HCT116 (cell line): Measurements from ENCODE around the gene RNF208. TPM values are rescaled to one million over a fixed set of nuclear protein-coding genes. Genes with fewer than 3 reads are reported as not detected.

Experiments
- ATAC-seq: fragments of 200-7000 bp; cut with Tn5 transposase; 2 replicates; pipeline ENCODE4 v1.9.1; 2020; ENCODE audit warnings: mild to moderate bottlenecking, moderate library complexity
- BruUV-seq: library from RNA; stranded (reverse); fragments of 400-500 nt; replicated peaks from 2 replicates; lab custom pipeline; 2021; lab: Mats Ljungman, UMichigan
- CTCF ChIA-PET: fragments of 300-600 bp; sonication (Branson Sonifier 250); formaldehyde crosslinking; loops from one replicate; lab custom pipeline; 2021; ENCODE audit warnings: antibody characterized with exemption; lab: Charles Lee
- POLR2A ChIA-PET: fragments of 300-600, 350-600 bp; sonication (Branson Sonifier 250); formaldehyde crosslinking; loops from one replicate; lab custom pipeline; 2021; ENCODE audit warnings: antibody characterized with exemption; lab: Charles Lee
- RAD21 ChIA-PET, 2 experiments: fragments of 300-600 bp; sonication (Branson Sonifier 250); formaldehyde crosslinking; loops; one replicate each; lab custom pipeline; 2023; ENCODE audit warnings: low total read pairs in 2 of 2; ENCODE audit not compliant: uncharacterized antibody in 2 of 2, unreplicated experiment in 2 of 2, low non-redundant PET in 1 of 2; lab: Charles Lee
- DNase-seq: peaks from one replicate; pipeline ENCODE4 v3.0.0-alpha.2; 2010; ENCODE audit warnings: low read depth, low spot score
- H2AFZ ChIP-seq: fragments of 200-600 bp; shearing (Covaris generic), sonication (generic); 2 replicates; pipeline ENCODE4 v1.6.1; 2017; ENCODE audit warnings: low read depth, mixed run types, mixed read lengths, antibody characterized with exemption, low read length; ENCODE audit not compliant: poor library complexity, severe bottlenecking
- H3K27ac ChIP-seq: 2 replicates; pipeline ENCODE4 v1.5.1; 2012; ENCODE audit warnings: low read depth, low read length
- H3K27me3 ChIP-seq: fragments of 200-600 bp; sonication (generic); 2 replicates; pipeline ENCODE4 v1.6.1; 2016; ENCODE audit warnings: mixed run types, low read length, mixed read lengths; ENCODE audit not compliant: insufficient read depth
- H3K36me3 ChIP-seq, 2 experiments: fragments of 200-500 bp in 1 of 2; fragments of 200-600 bp in 1 of 2; sonication (Bioruptor generic) in 1 of 2; sonication (generic) in 1 of 2; 2 replicates each; pipeline versions ENCODE4 v1.5.1 to v1.6.1; 2014 to 2016; ENCODE audit warnings: low read length in 2 of 2, inconsistent platforms in 1 of 2, mixed read lengths in 1 of 2, mixed run types in 1 of 2; ENCODE audit not compliant: insufficient read depth in 2 of 2, control insufficient read depth in 1 of 2
- H3K4me1 ChIP-seq, 2 experiments: fragments of 200-600 bp in 1 of 2; sonication (generic) in 1 of 2; 2 replicates each; pipeline versions ENCODE4 v1.5.1 to v1.6.1; 2012 to 2017; ENCODE audit warnings: low read length in 2 of 2, inconsistent platforms in 1 of 2, mild to moderate bottlenecking in 1 of 2, mixed read lengths in 1 of 2, mixed run types in 1 of 2, moderate library complexity in 1 of 2; ENCODE audit not compliant: insufficient read depth in 2 of 2, control insufficient read depth in 1 of 2
- H3K4me2 ChIP-seq: fragments of 200-600 bp; sonication (generic); 2 replicates; pipeline ENCODE4 v1.6.1; 2017; ENCODE audit warnings: mixed run types, low read length, mixed read lengths
- H3K4me3 ChIP-seq, 2 experiments: fragments of 200-600 bp in 1 of 2; sonication (generic) in 1 of 2; replicated peaks in 1 of 2; 2 replicates each; pipeline ENCODE4 v1.5.1; 2011 to 2016; ENCODE audit warnings: low read length in 2 of 2, control low read depth in 1 of 2, low read depth in 1 of 2, mild to moderate bottlenecking in 1 of 2, mixed read lengths in 1 of 2, mixed run types in 1 of 2
- H3K79me2 ChIP-seq: fragments of 200-600 bp; sonication (generic); 2 replicates; pipeline ENCODE4 v1.6.1; 2017; ENCODE audit warnings: mild to moderate bottlenecking, mixed run types, low read length, moderate library complexity, mixed read lengths; ENCODE audit not compliant: insufficient read depth
- H3K9ac ChIP-seq: fragments of 200-600 bp; sonication (generic); 2 replicates; pipeline ENCODE4 v1.6.1; 2016; ENCODE audit warnings: low read length, mixed read lengths
- H3K9me2 ChIP-seq: fragments of 200-600 bp; sonication (generic), shearing (Covaris generic); 2 replicates; pipeline ENCODE4 v1.6.1; 2017; ENCODE audit warnings: mixed run types, mild to moderate bottlenecking, moderate library complexity; ENCODE audit not compliant: insufficient read depth
- H3K9me3 ChIP-seq, 2 experiments: fragments of 200-500 bp in 1 of 2; fragments of 200-600 bp in 1 of 2; sonication (Bioruptor generic) in 1 of 2; sonication (generic) in 1 of 2; 2 replicates each; pipeline ENCODE4 v1.6.1; 2014 to 2017; ENCODE audit warnings: low read length in 2 of 2, mixed read lengths in 2 of 2, inconsistent platforms in 1 of 2, low read depth in 1 of 2, mild to moderate bottlenecking in 1 of 2, mixed run types in 1 of 2, moderate library complexity in 1 of 2; ENCODE audit not compliant: control insufficient read depth in 1 of 2, insufficient read depth in 1 of 2
- H4K20me1 ChIP-seq: fragments of 200-600 bp; sonication (generic), shearing (Covaris generic); 2 replicates; pipeline ENCODE4 v1.6.1; 2017; ENCODE audit warnings: mixed run types, mild to moderate bottlenecking, moderate library complexity; ENCODE audit not compliant: insufficient read depth
- CEBPB ChIP-seq: IDR thresholded peaks from 2 replicates; pipeline ENCODE4 v1.6.1; 2012; ENCODE audit warnings: low read depth
- EGR1 ChIP-seq: IDR thresholded peaks from 2 replicates; pipeline ENCODE4 v1.6.1; 2012; ENCODE audit warnings: low read depth
- ELF1 ChIP-seq: IDR thresholded peaks from 2 replicates; pipeline ENCODE4 v1.6.1; 2012; ENCODE audit warnings: low read depth, borderline replicate concordance
- EZH2 ChIP-seq: fragments of 200-600 bp; sonication (generic); IDR thresholded peaks from 2 replicates; pipeline ENCODE4 v1.6.1; 2017; ENCODE audit warnings: antibody characterized with exemption, mixed run types
- JUND ChIP-seq: IDR thresholded peaks from 2 replicates; pipeline ENCODE4 v1.6.1; 2012
- POLR2A ChIP-seq: IDR thresholded peaks from 2 replicates; pipeline ENCODE4 v1.7.0; 2011; ENCODE audit warnings: borderline replicate concordance; ENCODE audit not compliant: insufficient read depth, insufficient read length; ENCODE audit errors: extremely low read depth
- SIN3A ChIP-seq: IDR thresholded peaks from 2 replicates; pipeline ENCODE4 v1.6.1; 2012; ENCODE audit warnings: low read depth
- SP1 ChIP-seq: IDR thresholded peaks from 2 replicates; pipeline ENCODE4 v1.6.1; 2012; ENCODE audit warnings: low read depth
- SRF ChIP-seq: IDR thresholded peaks from 2 replicates; pipeline ENCODE4 v1.6.1; 2012; ENCODE audit warnings: low read depth
- ZFX ChIP-seq: fragments of 450-650 bp; IDR thresholded peaks from 2 replicates; pipeline ENCODE4 v1.6.1; 2017
- ZNF274 ChIP-seq: fragments of 200-500 bp; sonication (Bioruptor generic); IDR thresholded peaks from 2 replicates; pipeline ENCODE4 v1.6.1; 2014; ENCODE audit warnings: mild to moderate bottlenecking, low read depth, low read length, inconsistent platforms
- intact Hi-C: fragments of 100-400 bp; cut with micrococcal nuclease; formaldehyde crosslinking; loops from 2 replicates; pipeline ENCODE4 v1.10.0; 2022
- total RNA-seq: library from RNA; stranded (reverse); gene quantifications from one replicate; pipeline ENCODE4 v1.2.1, GENCODE V29; 2021; ENCODE audit not compliant: unreplicated experiment
- TF ChIP-seq, protein P1 (sequence below), 3 experiments: fragments of 200-600 bp in 1 of 3; sonication (generic) in 1 of 3; IDR thresholded peaks in 2 of 3; conservative IDR thresholded peaks in 1 of 3; 2 replicates each; pipeline ENCODE4 v1.5.1; 2012 to 2017; ENCODE audit warnings: low read depth in 2 of 3, low read length in 2 of 3, antibody characterized with exemption in 1 of 3, borderline replicate concordance in 1 of 3, control low read depth in 1 of 3, mild to moderate bottlenecking in 1 of 3, mixed read lengths in 1 of 3, mixed run types in 1 of 3, moderate library complexity in 1 of 3; ENCODE audit not compliant: insufficient read depth in 1 of 3
- TF ChIP-seq, protein P2 (sequence below): IDR thresholded peaks from 2 replicates; pipeline ENCODE4 v1.6.1; 2012
- TF ChIP-seq, protein P3 (sequence below): IDR thresholded peaks from 2 replicates; pipeline ENCODE4 v1.6.1; 2012
- TF ChIP-seq, protein P4 (sequence below): IDR thresholded peaks from 2 replicates; pipeline ENCODE4 v1.6.1; 2011; ENCODE audit warnings: mild to moderate bottlenecking, low read length, moderate library complexity; ENCODE audit not compliant: insufficient replicate concordance; ENCODE audit errors: extremely low read depth

Gene RNF208
- total RNA-seq, 1 experiment from 2014 or later: 26.1 TPM

DNA sequence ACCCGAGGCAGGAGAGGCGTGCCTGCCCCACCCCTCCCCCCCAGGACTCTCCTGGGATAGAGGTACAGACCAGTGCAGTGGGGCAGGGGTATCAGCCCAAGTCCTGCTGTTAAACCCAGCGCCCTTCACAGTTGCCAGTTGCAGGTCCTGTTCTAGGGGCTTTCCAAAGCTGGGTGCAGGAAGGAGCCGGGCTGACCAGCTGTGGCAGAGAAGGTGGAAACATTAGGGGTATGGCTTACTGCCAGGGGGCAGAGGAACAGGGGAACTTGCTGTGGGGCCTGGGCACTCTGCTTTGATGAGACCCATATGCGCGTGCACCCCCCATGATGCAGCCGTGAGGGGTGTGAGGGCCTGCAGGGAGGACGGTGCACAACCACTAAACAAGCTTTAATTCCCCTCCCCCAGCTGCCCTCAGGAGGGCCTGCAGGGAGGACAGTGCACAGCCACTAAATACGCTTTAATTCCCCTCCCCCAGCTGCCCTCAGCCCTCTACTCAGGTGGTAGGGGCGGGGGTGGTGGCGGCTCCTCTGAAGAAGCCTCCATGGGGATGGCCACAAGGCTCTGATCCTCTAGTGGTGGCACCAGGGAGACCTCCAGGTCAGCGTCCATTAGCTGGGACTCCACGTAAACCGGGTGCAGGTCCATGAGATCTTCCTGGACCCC lies 51.4 kb downstream of the RNF208 start:
- no peak for ATAC-seq
- H3K4me2 ChIP-seq: peak overlapping the region; percentile 84
- RAD21 ChIA-PET: no interaction called here

More for the DNA sequence above, 51.4 kb downstream of the RNF208 start:
- ChIA-PET POLR2A (interaction anchor here (1.2 kb wide), 1 partner anchor 9 kb away, joined by 3 read pairs; no protein-coding TSS in a partner anchor), CTCF (interaction anchor here (1.9 kb wide), 1 partner anchor 57 kb away, joined by 4 read pairs; the partner anchor contains the start of gene RNF224)
- no peaks in the 10 kb centered on the region for H3K79me2 ChIP-seq
- H3K9me2 ChIP-seq: no peaks in the 10 kb centered on the region
- no peaks in the 10 kb centered on the region for H3K36me3 ChIP-seq
- no peak overlapping the region; the same call in 1 of the 2 replicates for H3K27ac ChIP-seq
- H2AFZ ChIP-seq: no peak overlapping the region
- no peak overlapping the region for H3K9ac ChIP-seq
- DNase-seq: no peak
- TF ChIP-seq, protein P1, sequence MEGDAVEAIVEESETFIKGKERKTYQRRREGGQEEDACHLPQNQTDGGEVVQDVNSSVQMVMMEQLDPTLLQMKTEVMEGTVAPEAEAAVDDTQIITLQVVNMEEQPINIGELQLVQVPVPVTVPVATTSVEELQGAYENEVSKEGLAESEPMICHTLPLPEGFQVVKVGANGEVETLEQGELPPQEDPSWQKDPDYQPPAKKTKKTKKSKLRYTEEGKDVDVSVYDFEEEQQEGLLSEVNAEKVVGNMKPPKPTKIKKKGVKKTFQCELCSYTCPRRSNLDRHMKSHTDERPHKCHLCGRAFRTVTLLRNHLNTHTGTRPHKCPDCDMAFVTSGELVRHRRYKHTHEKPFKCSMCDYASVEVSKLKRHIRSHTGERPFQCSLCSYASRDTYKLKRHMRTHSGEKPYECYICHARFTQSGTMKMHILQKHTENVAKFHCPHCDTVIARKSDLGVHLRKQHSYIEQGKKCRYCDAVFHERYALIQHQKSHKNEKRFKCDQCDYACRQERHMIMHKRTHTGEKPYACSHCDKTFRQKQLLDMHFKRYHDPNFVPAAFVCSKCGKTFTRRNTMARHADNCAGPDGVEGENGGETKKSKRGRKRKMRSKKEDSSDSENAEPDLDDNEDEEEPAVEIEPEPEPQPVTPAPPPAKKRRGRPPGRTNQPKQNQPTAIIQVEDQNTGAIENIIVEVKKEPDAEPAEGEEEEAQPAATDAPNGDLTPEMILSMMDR (IDR thresholded peaks at IDR 0.05 in 2 of 3, conservative IDR thresholded peaks at IDR 0.05 in 1 of 3; ENCODE audit: borderline replicate concordance in 1 of 3, insufficient read depth in 1 of 3, low read depth in 2 of 3, low read length in 2 of 3): no peak
- no peak for TF ChIP-seq SIN3A
- TF ChIP-seq, protein P2, sequence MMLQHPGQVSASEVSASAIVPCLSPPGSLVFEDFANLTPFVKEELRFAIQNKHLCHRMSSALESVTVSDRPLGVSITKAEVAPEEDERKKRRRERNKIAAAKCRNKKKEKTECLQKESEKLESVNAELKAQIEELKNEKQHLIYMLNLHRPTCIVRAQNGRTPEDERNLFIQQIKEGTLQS: no peak
- no peak for TF ChIP-seq ZNF274
- TF ChIP-seq SRF: no peak
- no peak for TF ChIP-seq JUND
- no peak for TF ChIP-seq ZFX
- no peak for TF ChIP-seq POLR2A
- no peak for TF ChIP-seq ELF1
- no peak for TF ChIP-seq CEBPB
- no peak for TF ChIP-seq SP1
- TF ChIP-seq, protein P3, sequence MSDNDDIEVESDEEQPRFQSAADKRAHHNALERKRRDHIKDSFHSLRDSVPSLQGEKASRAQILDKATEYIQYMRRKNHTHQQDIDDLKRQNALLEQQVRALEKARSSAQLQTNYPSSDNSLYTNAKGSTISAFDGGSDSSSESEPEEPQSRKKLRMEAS: no peak
- no peak for TF ChIP-seq EGR1
- TF ChIP-seq, protein P4, sequence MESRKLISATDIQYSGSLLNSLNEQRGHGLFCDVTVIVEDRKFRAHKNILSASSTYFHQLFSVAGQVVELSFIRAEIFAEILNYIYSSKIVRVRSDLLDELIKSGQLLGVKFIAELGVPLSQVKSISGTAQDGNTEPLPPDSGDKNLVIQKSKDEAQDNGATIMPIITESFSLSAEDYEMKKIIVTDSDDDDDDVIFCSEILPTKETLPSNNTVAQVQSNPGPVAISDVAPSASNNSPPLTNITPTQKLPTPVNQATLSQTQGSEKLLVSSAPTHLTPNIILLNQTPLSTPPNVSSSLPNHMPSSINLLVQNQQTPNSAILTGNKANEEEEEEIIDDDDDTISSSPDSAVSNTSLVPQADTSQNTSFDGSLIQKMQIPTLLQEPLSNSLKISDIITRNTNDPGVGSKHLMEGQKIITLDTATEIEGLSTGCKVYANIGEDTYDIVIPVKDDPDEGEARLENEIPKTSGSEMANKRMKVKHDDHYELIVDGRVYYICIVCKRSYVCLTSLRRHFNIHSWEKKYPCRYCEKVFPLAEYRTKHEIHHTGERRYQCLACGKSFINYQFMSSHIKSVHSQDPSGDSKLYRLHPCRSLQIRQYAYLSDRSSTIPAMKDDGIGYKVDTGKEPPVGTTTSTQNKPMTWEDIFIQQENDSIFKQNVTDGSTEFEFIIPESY: no peak
- TF ChIP-seq EZH2: no peak
- no peaks in the 10 kb centered on the region for H4K20me1 ChIP-seq
- intact Hi-C loops: no loop called here
- H3K9me3 ChIP-seq: no peaks in the 10 kb centered on the region
- no TSS peak for BruUV-seq
- H3K4me3 ChIP-seq: no peak overlapping the region
- peaks cover 14 to 40% of the 10 kb centered on the region in 2 experiments for H3K4me1 ChIP-seq
- H3K27me3 ChIP-seq: no peaks in the 10 kb centered on the region
